ENCODE results near the gene GALNT14.

Gene GALNT14

DNA sequence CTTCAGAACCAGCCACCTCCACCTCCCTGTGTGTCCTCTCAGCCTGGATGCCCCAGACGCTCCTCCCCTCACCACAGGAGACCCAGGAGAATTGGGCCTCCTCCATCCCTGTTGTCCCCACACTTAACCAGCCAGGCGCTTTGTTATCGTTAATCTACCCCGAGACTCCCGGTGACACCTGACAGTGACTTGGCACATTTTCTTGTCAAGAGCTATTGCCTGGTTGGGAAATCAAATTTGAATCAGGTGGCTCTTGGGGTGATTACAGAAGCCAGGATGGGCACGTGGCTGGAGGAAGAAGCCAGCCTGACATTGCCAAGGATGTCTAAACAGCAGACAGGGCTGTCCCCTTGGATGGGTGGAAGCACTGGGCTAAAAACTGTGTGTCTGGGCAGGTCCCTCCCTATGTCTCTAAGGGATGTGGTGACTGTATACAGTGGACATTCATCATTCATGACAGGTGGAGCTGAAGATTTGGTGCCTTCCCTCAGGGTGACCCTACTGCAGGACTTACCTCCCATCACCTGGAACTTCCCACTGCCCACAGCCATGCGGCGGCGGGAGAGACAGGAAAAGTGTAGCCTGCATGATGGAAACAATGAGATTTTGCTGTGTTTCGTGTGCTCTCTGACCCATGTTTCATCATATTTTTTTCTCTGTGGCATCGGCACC is 173.8 kb downstream of the GALNT14 start:
- TF ChIP-seq GATA2 (IDR thresholded peaks at IDR 0.05; ENCODE audit: low read depth, low read length) (no peak), GATA3 (IDR thresholded peaks at IDR 0.05; ENCODE audit: low read depth, low read length) (no peak)

- no peak for TF ChIP-seq GATA2 (IDR thresholded peaks at IDR 0.05; ENCODE audit: low read depth, low read length)
- TF ChIP-seq GATA3 (IDR thresholded peaks at IDR 0.05; ENCODE audit: low read depth, low read length) = no peak
Observed at GRCh38 chr2:30963184-30963583, 175.1 kb downstream of the GALNT14 start.

GRCh38 chr2:30960213-30960612 is 178.0 kb downstream of the GALNT14 start:
- TF ChIP-seq GATA2 (IDR thresholded peaks at IDR 0.05; ENCODE audit: low read depth, low read length) (no peak), GATA3 (IDR thresholded peaks at IDR 0.05; ENCODE audit: low read depth, low read length) (no peak)

DNA sequence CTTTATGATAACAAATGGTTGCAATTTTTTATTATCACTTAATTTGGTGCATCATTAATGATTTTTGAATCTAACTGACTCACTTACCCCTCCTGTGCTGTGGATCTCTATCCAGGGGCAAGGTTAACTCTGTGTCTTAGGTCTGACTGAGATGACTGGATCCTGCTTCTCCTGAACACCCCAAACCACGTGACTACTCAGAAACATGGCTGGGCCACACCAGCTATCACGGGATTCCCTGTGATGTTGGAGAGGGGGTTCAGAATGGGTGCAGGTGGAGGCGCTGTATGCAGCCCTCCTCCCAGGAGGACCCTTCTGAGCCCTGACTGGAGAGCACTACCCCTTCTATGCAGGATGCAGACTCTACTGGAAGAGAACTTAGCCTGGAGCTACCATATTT is 178.6 kb downstream of the GALNT14 start:
- no peak for TF ChIP-seq GATA2 (IDR thresholded peaks at IDR 0.05; ENCODE audit: low read depth, low read length)
- TF ChIP-seq GATA3 (IDR thresholded peaks at IDR 0.05; ENCODE audit: low read depth, low read length) = no peak

DNA sequence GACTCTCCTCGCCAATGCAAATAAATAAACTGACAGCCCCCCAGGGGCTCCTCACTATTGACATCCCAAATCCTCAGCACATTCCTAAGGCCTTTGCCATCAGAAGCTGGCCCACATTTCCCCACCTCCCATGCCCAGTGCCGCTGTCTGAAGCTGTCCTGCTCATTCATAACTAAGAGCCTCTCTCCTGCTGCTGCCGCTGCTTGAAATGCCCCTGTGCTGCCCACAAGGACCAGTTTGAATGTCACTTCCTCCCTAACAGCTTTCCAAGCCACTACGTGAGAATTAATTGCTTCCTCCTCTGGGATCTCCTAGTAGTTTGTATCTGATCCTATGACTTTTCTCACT is 179.3 kb downstream of the GALNT14 start:
- TF ChIP-seq GATA3 (IDR thresholded peaks at IDR 0.05; ENCODE audit: low read depth, low read length) = no peak
- TF ChIP-seq GATA2 (IDR thresholded peaks at IDR 0.05; ENCODE audit: low read depth, low read length) = no peak

GRCh38 chr2:30958193-30958917 is 179.9 kb downstream of the GALNT14 start:
- TF ChIP-seq GATA3 (IDR thresholded peaks at IDR 0.05; ENCODE audit: low read depth, low read length) = no peak
- no peak for TF ChIP-seq GATA2 (IDR thresholded peaks at IDR 0.05; ENCODE audit: low read depth, low read length)

- TF ChIP-seq GATA3 (IDR thresholded peaks at IDR 0.05; ENCODE audit: low read depth, low read length) = no peak
- no peak for TF ChIP-seq GATA2 (IDR thresholded peaks at IDR 0.05; ENCODE audit: low read depth, low read length)
Observed at GRCh38 chr2:30957591-30957990, 180.6 kb downstream of the GALNT14 start.

DNA sequence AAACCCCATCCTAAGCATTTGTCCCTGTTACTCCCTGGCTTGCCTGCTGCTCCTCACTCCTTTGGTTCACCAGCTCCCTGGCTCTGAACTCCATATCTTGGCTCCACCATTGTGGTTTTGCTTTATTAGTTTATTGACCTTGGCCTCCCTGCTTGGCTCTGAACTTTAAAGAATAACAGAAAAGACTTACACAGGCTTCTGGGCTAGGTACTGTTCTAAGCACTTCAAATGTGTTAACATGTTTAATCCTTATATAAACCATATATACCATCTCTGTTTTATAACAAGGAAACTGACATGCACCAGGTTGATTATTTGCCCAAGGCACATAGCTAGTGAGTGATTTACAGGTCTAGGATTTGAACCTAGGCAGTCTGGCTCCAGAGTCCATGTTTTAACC is 181.2 kb downstream of the GALNT14 start:
- TF ChIP-seq GATA3 (IDR thresholded peaks at IDR 0.05; ENCODE audit: low read depth, low read length) = no peak
- no peak for TF ChIP-seq GATA2 (IDR thresholded peaks at IDR 0.05; ENCODE audit: low read depth, low read length)

DNA sequence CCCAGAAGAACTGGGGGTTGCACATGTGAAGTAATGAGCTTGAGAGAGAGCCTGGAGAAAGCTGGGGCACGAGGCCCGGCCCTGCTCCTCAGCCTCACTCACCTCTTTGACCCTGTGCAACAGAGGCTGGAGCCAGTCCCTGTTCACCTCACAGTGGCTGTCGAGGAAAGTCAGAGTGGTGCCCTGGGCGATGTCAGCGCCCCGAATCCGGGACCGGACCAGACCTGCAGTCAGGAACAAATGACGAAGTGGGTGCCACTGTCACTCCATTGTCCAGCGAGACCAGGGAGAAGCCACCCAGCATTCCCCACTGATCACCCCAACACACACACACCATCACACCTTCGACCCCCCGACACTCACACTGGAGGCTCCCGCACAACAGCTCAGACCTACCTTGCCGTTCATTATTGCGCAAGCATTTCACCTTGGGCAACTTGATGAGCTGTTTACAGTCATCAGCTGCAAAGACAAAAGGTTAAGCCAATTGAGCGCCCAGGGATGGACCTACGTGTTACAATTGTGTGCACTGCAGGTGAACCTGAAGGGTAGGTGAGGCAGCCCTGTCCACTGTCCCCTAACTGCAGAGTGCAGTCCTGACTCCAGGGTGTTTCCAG is 182.6 kb downstream of the GALNT14 start:
- TF ChIP-seq GATA3 (IDR thresholded peaks at IDR 0.05; ENCODE audit: low read depth, low read length) = no peak
- TF ChIP-seq GATA2 (IDR thresholded peaks at IDR 0.05; ENCODE audit: low read depth, low read length) = no peak

- TF ChIP-seq GATA3 (IDR thresholded peaks at IDR 0.05; ENCODE audit: low read depth, low read length) = no peak
- TF ChIP-seq GATA2 (IDR thresholded peaks at IDR 0.05; ENCODE audit: low read depth, low read length) = no peak
Observed at GRCh38 chr2:30950339-30950738, 187.9 kb downstream of the GALNT14 start.

DNA sequence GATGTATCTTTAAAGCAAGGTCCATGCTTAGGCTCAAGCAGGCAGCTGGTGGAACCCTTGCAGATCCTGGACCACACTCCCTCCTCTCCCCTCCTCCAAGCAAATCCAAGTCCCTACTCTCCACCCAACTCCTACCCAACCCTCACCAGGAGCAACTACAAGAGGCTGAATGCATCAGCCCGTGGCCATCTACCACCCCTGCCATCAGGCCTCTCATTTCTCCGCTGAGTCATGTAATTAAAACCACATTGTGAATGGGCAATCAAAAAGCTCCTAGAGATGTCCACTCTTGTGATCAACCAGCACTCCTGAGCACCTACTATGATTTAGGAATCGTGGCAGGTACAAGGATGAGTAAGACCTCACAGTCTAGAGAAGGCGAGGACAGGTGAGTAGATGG is 188.8 kb downstream of the GALNT14 start:
- TF ChIP-seq GATA2 (IDR thresholded peaks at IDR 0.05; ENCODE audit: low read depth, low read length) = no peak
- no peak for TF ChIP-seq GATA3 (IDR thresholded peaks at IDR 0.05; ENCODE audit: low read depth, low read length)

DNA sequence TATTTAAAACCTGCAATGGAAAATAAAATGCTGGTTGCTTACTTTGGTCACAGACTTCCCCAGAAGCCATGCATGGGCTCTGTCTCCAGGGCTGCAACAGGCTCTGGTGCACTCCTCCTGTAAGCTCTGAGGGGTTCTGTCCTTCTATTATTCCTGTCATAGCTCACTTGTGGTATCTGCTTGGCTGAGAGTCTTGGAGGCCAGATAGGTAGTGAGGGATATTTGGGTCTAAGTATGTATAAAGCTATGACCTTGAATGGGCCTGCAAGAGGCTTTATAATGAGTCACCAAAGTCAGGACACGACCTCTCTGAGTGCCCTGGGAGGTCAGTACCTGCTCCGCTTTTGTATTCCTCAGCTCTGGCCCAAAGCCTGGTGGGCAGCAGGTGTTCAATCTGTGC is 189.4 kb downstream of the GALNT14 start:
- TF ChIP-seq GATA2 (IDR thresholded peaks at IDR 0.05; ENCODE audit: low read depth, low read length) (no peak), GATA3 (IDR thresholded peaks at IDR 0.05; ENCODE audit: low read depth, low read length) (no peak)

DNA sequence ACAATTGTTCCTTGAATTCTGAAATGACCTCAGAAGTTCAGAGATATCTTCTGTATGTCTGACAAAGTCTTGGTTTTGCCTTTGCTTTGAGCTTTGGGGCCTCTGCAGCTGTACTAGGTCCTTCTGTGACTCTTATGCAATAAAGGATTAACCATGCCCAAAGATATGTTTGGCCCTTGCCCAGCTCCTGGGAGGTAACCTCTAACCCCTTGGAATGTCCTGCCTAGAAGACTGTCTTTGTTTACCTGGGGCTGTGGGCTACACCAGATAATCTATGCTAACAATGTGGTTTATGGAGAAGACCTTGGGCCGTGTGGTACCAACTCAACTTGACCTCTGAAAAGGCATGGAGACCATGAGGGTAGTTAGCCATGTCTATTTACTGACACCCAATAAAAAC is 190.1 kb downstream of the GALNT14 start:
- TF ChIP-seq GATA3 (IDR thresholded peaks at IDR 0.05; ENCODE audit: low read depth, low read length) (no peak), GATA2 (IDR thresholded peaks at IDR 0.05; ENCODE audit: low read depth, low read length) (no peak)

DNA sequence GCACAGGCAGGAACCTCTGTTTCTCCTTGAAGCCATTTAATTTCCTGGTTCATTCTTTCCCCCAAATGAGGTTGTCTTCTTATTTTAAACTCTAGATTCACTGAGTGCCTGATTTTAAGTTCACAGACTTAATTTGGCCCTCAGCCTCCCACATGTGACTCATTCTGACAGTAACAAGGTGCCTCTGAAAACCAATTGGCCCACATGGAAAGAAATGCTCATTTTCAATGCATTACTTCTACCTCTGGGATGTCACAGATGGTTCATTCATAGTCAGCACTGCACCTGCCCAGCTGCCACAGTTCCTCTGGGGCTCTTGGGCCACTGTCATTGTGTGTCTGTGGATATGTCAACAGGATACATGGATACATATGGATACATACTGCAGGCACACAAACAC is 190.6 kb downstream of the GALNT14 start:
- TF ChIP-seq GATA2 (IDR thresholded peaks at IDR 0.05; ENCODE audit: low read depth, low read length) (no peak), GATA3 (IDR thresholded peaks at IDR 0.05; ENCODE audit: low read depth, low read length) (no peak)

DNA sequence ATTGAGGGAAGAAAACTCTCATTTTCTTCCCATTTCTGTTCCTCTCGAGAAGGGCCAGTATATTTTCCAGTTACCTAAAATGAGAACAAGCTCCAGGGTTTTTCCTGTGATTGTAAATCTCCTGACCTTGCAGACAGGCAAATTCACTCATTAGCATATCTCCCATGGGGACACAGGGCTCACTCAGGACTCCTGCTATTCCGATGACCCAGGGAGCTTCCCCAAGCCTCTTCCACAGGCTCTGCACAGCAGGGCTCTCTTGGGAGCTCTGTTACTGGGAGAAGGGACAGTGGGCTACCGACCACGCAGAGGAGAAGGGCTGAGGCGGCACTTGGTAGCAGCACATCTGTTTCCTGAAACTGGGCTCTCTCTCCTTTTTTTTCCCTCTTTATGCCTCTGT is 195.8 kb downstream of the GALNT14 start:
- no peak for TF ChIP-seq GATA3 (IDR thresholded peaks at IDR 0.05; ENCODE audit: low read depth, low read length)
- TF ChIP-seq GATA2 (IDR thresholded peaks at IDR 0.05; ENCODE audit: low read depth, low read length) = no peak
